ENCODE data around the gene CFAP74.

CFAP74 gene

GRCh38 chr1:1966071-1966740 lies 37.4 kb downstream of the CFAP74 start:
- H3K27me3 ChIP-seq, result peaks cover 61% of the 10 kb centered on the region
- peaks cover 3% of the 10 kb centered on the region; the same call in 1 of the 2 replicates for H3K9me3 ChIP-seq
- DNase-seq, result no peak
- H3K36me3 ChIP-seq, result no peaks in the 10 kb centered on the region
- H3K4me3 ChIP-seq (ENCODE audit: low read depth, low read length), result no peak overlapping the region
- H3K4me1 ChIP-seq, result no peaks in the 10 kb centered on the region
- TF ChIP-seq, protein P1, sequence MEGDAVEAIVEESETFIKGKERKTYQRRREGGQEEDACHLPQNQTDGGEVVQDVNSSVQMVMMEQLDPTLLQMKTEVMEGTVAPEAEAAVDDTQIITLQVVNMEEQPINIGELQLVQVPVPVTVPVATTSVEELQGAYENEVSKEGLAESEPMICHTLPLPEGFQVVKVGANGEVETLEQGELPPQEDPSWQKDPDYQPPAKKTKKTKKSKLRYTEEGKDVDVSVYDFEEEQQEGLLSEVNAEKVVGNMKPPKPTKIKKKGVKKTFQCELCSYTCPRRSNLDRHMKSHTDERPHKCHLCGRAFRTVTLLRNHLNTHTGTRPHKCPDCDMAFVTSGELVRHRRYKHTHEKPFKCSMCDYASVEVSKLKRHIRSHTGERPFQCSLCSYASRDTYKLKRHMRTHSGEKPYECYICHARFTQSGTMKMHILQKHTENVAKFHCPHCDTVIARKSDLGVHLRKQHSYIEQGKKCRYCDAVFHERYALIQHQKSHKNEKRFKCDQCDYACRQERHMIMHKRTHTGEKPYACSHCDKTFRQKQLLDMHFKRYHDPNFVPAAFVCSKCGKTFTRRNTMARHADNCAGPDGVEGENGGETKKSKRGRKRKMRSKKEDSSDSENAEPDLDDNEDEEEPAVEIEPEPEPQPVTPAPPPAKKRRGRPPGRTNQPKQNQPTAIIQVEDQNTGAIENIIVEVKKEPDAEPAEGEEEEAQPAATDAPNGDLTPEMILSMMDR (IDR thresholded peaks at IDR 0.05; ENCODE audit: low read depth, low read length), result no peak

GRCh38 chr1:1965546-1965945 lies 38.0 kb downstream of the CFAP74 start:
- Histone ChIP-seq H3K27me3 (peaks cover 67% of the 10 kb centered on the region), H3K4me1 (no peaks in the 10 kb centered on the region), H3K9me3 (no peaks in the 10 kb centered on the region), H3K4me3 (ENCODE audit: low read depth, low read length) (no peak overlapping the region), H3K36me3 (no peaks in the 10 kb centered on the region)
- TF ChIP-seq, protein P1 (IDR thresholded peaks at IDR 0.05; ENCODE audit: low read depth, low read length), result no peak
- no peak for DNase-seq

- no peak overlapping the region for H3K4me3 ChIP-seq (ENCODE audit: low read depth, low read length)
- no peaks in the 10 kb centered on the region for H3K36me3 ChIP-seq
- H3K9me3 ChIP-seq, result no peaks in the 10 kb centered on the region
- peaks cover 73% of the 10 kb centered on the region for H3K27me3 ChIP-seq
- no peak for DNase-seq
- TF ChIP-seq, protein P1 (IDR thresholded peaks at IDR 0.05; ENCODE audit: low read depth, low read length), result no peak
- no peaks in the 10 kb centered on the region for H3K4me1 ChIP-seq
Observed at GRCh38 chr1:1964811-1965210, 38.8 kb downstream of the CFAP74 start.

DNA sequence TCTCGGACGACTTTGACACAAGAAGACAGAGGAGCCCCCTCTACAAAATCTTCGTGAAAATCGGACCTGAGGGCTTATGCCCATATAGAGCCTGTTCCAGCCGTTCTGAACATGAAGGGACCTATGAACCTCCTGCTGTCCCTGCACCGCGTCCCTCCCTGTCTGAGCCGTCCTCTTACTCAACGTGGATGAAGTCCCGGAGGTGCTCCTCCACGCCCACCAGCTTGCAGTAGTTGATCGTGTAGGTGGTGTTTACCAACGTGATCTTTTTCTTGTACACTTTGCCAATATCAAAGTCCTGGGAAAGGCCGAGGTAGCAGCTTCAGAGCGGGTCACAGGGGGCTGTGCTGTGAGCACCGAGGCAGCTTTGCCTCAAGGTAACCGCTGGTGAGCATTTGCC lies 40.0 kb downstream of the CFAP74 start:
- peaks cover 68% of the 10 kb centered on the region for H3K27me3 ChIP-seq
- H3K9me3 ChIP-seq, result no peaks in the 10 kb centered on the region

DNA sequence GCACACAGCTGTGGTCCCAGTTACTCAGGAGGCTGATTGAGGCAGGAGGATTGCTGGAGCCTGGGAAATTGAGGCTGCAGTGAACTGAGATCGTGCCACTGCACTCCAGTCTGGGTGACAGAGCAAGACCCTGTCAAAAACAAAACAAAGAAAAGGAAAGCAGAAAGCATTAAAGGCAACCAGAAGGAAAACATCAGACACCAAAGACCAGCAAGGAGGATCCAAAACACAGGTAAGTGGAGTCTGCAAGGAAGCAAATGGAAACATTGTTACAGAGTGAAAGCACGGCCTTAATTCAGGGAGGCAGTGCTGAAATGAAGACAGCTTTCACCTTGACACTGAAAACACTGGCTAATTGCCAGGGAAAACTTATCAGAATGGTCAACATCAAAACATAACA lies 40.8 kb downstream of the CFAP74 start:
- Histone ChIP-seq H3K4me3 (ENCODE audit: low read depth, low read length) (no peak overlapping the region), H3K36me3 (no peaks in the 10 kb centered on the region), H3K4me1 (no peaks in the 10 kb centered on the region), H3K27me3 (peaks cover 60% of the 10 kb centered on the region), H3K9me3 (no peaks in the 10 kb centered on the region)
- no peak for DNase-seq
- TF ChIP-seq, protein P1 (IDR thresholded peaks at IDR 0.05; ENCODE audit: low read depth, low read length), result no peak

More for the DNA sequence above, 40.0 kb downstream of the CFAP74 start:
- H3K36me3 ChIP-seq, result no peaks in the 10 kb centered on the region
- TF ChIP-seq, protein P1 (IDR thresholded peaks at IDR 0.05; ENCODE audit: low read depth, low read length), result no peak
- no peaks in the 10 kb centered on the region for H3K4me1 ChIP-seq
- no peak for DNase-seq
- H3K4me3 ChIP-seq (ENCODE audit: low read depth, low read length), result no peak overlapping the region

GRCh38 chr1:1960480-1961196 lies 42.9 kb downstream of the CFAP74 start:
- Histone ChIP-seq H3K4me1 (no peaks in the 10 kb centered on the region), H3K4me3 (ENCODE audit: low read depth, low read length) (no peak overlapping the region), H3K36me3 (no peaks in the 10 kb centered on the region), H3K9me3 (no peaks in the 10 kb centered on the region), H3K27me3 (peaks cover 50% of the 10 kb centered on the region)
- TF ChIP-seq, protein P1 (IDR thresholded peaks at IDR 0.05; ENCODE audit: low read depth, low read length), result no peak
- no peak for DNase-seq
